Loucy (cell line): ENCODE measurements around the gene RGS11.
A peak's percentile ranks its signal among the peaks of the same experiment; 100 is the strongest.

Source experiments
- H2AFZ ChIP-seq: fragments of 200-600 bp; sonication (generic); 2 replicates; pipeline ENCODE4 v1.6.0; 2016; ENCODE audit warnings: antibody characterized with exemption, mild to moderate bottlenecking, low read length, moderate library complexity
- H3F3A ChIP-seq: fragments of 200-600 bp; 2 replicates; pipeline ENCODE4 v1.6.0; 2016; ENCODE audit warnings: antibody characterized with exemption, low read depth, mild to moderate bottlenecking
- H3K27me3 ChIP-seq: fragments of 200-600 bp; sonication (generic); 2 replicates; pipeline ENCODE4 v1.6.1; 2014; ENCODE audit warnings: low read length, mild to moderate bottlenecking; ENCODE audit not compliant: insufficient read depth, poor library complexity, severe bottlenecking
- H3K36me3 ChIP-seq: fragments of 200-600 bp; sonication (generic); 2 replicates; pipeline ENCODE4 v1.6.1; 2016; ENCODE audit warnings: low read length; ENCODE audit not compliant: insufficient read depth
- H3K4me1 ChIP-seq: fragments of 200-600 bp; sonication (generic); 2 replicates; pipeline ENCODE4 v1.5.1; 2014; ENCODE audit warnings: low read length, mild to moderate bottlenecking; ENCODE audit not compliant: insufficient read depth, poor library complexity, severe bottlenecking
- H3K4me2 ChIP-seq: fragments of 200-600 bp; sonication (generic); 2 replicates; pipeline ENCODE4 v1.6.0; 2014; ENCODE audit warnings: antibody characterized with exemption, low read length, low read depth, mild to moderate bottlenecking; ENCODE audit not compliant: poor library complexity, severe bottlenecking
- H3K4me3 ChIP-seq: fragments of 200-600 bp; sonication (generic); 2 replicates; pipeline ENCODE4 v1.5.1; 2014; ENCODE audit warnings: low read length, mild to moderate bottlenecking, mixed read lengths; ENCODE audit not compliant: poor library complexity, severe bottlenecking
- H3K79me2 ChIP-seq: fragments of 200-600 bp; sonication (generic); 2 replicates; pipeline ENCODE4 v1.6.1; 2014; ENCODE audit warnings: low read length; ENCODE audit not compliant: insufficient read depth
- H3K9ac ChIP-seq: fragments of 200-600 bp; sonication (generic); 2 replicates; pipeline ENCODE4 v1.6.0; 2014; ENCODE audit warnings: mild to moderate bottlenecking, low read depth, low read length, moderate library complexity; ENCODE audit not compliant: poor library complexity, severe bottlenecking
- H3K9me2 ChIP-seq: fragments of 200-600 bp; sonication (generic); replicated peaks from 2 replicates; pipeline ENCODE4 v1.6.1; 2016; ENCODE audit warnings: low read depth, low read length, mixed read lengths
- H3K9me3 ChIP-seq: fragments of 200-600 bp; sonication (generic); 2 replicates; pipeline ENCODE4 v1.6.1; 2014; ENCODE audit warnings: mild to moderate bottlenecking, antibody characterized with exemption, low read length, low read depth; ENCODE audit not compliant: insufficient read depth
- H4K20me1 ChIP-seq: fragments of 200-600 bp; sonication (generic); 2 replicates; pipeline ENCODE4 v1.6.0; 2014; ENCODE audit warnings: antibody characterized with exemption, low read length, mild to moderate bottlenecking; ENCODE audit not compliant: insufficient read depth, poor library complexity, severe bottlenecking
- EZH2phosphoT487 ChIP-seq: fragments of 200-600 bp; IDR thresholded peaks from 2 replicates; pipeline ENCODE4 v1.6.1; 2018; ENCODE audit warnings: antibody characterized with exemption, mild to moderate bottlenecking, moderate library complexity, borderline replicate concordance
- TF ChIP-seq, protein P1 (sequence below): fragments of 200-600 bp; sonication (generic); conservative IDR thresholded peaks from 2 replicates; pipeline ENCODE4 v1.5.1; 2014; ENCODE audit warnings: mild to moderate bottlenecking, antibody characterized with exemption, low read length

RGS11 gene

DNA sequence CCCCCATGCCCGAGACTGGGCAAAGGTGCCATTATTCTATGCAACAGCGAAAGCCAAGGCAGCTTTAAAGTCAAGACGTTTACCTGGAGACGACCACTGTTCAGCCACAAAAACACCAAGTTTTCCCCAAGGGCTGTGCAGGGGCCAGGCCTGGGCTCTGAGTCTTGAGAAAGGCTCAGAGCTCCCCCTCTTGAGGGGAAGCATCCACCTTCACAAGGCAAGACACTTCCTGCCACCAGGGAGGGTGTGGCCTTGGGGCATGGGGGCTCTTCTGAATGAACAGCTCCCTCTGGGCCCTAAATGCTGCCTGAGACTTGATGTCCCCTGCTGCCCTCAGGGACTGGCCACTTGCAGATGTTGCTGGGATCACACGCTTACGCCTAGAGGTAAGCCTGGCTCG, 33.7 kb upstream of the RGS11 start:
- Histone ChIP-seq H3K4me3 (no peak overlapping the region), H3K9ac (no peak overlapping the region), H2AFZ (no peak overlapping the region), H3K27me3 (no peaks in the 10 kb centered on the region), H4K20me1 (no peaks in the 10 kb centered on the region), H3K79me2 (no peaks in the 10 kb centered on the region), H3K4me1 (peaks cover 13% of the 10 kb centered on the region), H3K36me3 (peaks cover 11% of the 10 kb centered on the region; the same call in 1 of the 2 replicates), H3K9me3 (no peaks in the 10 kb centered on the region), H3F3A (no peaks in the 10 kb centered on the region), H3K9me2 (no peaks in the 10 kb centered on the region), H3K4me2 (peak overlapping the region; percentile 18)
- TF ChIP-seq, protein P1, sequence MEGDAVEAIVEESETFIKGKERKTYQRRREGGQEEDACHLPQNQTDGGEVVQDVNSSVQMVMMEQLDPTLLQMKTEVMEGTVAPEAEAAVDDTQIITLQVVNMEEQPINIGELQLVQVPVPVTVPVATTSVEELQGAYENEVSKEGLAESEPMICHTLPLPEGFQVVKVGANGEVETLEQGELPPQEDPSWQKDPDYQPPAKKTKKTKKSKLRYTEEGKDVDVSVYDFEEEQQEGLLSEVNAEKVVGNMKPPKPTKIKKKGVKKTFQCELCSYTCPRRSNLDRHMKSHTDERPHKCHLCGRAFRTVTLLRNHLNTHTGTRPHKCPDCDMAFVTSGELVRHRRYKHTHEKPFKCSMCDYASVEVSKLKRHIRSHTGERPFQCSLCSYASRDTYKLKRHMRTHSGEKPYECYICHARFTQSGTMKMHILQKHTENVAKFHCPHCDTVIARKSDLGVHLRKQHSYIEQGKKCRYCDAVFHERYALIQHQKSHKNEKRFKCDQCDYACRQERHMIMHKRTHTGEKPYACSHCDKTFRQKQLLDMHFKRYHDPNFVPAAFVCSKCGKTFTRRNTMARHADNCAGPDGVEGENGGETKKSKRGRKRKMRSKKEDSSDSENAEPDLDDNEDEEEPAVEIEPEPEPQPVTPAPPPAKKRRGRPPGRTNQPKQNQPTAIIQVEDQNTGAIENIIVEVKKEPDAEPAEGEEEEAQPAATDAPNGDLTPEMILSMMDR: peak; percentile 49
- no peak for TF ChIP-seq EZH2phosphoT487

DNA sequence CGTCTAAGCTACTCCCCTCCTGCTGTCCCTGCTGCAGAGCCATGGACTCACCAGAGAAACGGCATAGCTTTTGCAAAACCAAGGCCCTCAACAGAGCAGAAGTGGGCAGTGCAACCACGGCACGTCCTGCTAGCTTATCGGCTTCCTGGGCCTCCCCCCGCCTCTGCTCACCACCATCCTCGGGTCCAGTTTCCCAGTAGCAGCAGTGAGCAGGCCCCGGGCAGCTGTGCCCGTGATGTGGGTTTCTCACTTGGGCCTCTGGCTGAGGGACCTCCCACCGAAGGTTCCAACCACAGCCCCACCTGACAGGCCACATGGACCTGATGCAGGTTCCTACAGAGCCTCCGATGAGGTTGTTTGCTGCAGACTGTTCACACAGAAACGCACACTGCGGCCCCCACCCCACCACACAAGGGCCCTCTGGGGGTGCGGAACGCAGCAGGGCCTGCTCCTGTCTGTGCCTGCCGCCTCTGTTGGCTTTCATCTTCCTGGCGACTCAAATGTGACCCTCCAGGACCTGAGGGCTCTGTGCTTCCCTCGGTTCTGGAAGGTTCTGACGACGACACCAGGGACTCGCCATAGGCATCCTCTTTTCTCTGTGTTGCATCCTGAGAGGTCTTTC, 32.1 kb upstream of the RGS11 start:
- Histone ChIP-seq H3F3A (no peaks in the 10 kb centered on the region), H3K9me3 (no peaks in the 10 kb centered on the region), H3K4me3 (no peak overlapping the region), H4K20me1 (no peaks in the 10 kb centered on the region), H3K79me2 (no peaks in the 10 kb centered on the region), H3K4me1 (peaks cover 13% of the 10 kb centered on the region), H3K9ac (no peak overlapping the region), H3K27me3 (no peaks in the 10 kb centered on the region), H3K9me2 (no peaks in the 10 kb centered on the region), H3K36me3 (peaks cover 2% of the 10 kb centered on the region; the same call in 1 of the 2 replicates), H2AFZ (no peak overlapping the region), H3K4me2 (peak overlapping the region; percentile 20)
- TF ChIP-seq EZH2phosphoT487: no peak
- TF ChIP-seq, protein P1: no peak

DNA sequence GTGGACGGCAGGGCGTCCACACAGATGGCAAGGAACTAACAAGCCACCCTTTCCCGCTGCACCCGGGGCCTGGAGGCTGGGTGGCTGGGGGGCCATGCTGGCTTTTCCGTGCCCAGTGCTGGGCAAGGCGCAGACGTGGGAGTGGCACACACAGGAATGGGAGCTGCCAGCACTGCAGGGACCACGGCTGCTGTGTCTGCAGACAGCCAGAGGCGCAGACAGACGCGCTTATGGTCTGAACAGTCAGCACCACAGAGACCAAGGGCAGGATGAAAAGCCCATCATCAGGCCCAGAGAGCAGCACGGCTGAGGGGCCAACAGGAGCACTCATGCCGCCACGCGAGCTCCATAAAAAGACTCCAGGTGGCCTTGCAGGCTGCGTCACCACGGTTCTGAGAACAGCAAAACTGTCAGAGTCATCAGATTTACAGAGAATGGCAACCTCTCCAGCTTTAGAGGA, 31.2 kb upstream of the RGS11 start:
- peaks cover 13% of the 10 kb centered on the region for H3K4me1 ChIP-seq

More for the DNA sequence above, 31.2 kb upstream of the RGS11 start:
- Histone ChIP-seq H3K79me2 (no peaks in the 10 kb centered on the region), H3K36me3 (no peaks in the 10 kb centered on the region; the same call in 1 of the 2 replicates), H3K4me2 (peak overlapping the region; percentile 12), H3K9me2 (no peaks in the 10 kb centered on the region), H3K27me3 (no peaks in the 10 kb centered on the region), H4K20me1 (no peaks in the 10 kb centered on the region), H3F3A (no peaks in the 10 kb centered on the region), H3K9ac (no peak overlapping the region), H2AFZ (no peak overlapping the region), H3K4me3 (no peak overlapping the region), H3K9me3 (no peaks in the 10 kb centered on the region)
- TF ChIP-seq EZH2phosphoT487: no peak
- TF ChIP-seq, protein P1: no peak
